ENCODE measurements around the gene YWHAG.
"Not testable (repeated sequence)": the region's sequence is repeated elsewhere in the genome, so short reads cannot be mapped to it uniquely, and the experiment has no call there.

YWHAG gene

DNA sequence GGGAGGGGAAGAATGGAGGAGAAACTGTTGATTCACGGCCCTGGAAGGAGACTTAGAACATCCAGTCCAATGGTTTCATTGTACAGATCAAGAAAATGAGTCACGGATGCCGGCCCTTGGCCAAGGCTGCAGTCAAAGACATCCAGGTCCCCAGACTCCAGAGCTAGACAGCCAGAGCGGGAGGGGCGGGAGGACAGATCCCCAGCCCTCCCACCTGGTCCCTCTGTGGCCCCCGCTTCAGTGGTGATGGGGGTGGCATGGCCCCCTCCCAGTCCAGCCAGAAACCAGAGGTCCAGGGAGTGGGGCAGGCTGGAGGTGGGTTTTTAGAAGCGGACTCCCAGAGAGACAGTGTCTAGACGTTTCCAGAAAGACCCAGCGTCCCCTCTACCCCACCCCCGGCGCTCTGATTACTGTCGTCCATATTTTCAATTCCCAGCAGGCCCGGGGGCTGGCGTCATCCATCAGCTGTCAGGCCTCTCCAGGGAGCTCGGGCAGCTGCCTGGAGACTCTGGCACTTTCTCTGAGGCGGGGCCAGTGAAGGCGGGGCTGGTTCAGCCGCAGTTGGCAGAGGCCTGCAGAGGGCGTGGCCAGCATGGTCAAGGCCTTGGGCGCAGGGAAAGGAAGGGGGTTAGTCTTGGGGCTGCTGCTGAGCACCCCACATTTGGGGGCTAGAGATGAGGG is 64.3 kb downstream of the YWHAG start:
- no peak for DNase-seq (ENCODE audit: low read depth in 2 of 2)

DNA sequence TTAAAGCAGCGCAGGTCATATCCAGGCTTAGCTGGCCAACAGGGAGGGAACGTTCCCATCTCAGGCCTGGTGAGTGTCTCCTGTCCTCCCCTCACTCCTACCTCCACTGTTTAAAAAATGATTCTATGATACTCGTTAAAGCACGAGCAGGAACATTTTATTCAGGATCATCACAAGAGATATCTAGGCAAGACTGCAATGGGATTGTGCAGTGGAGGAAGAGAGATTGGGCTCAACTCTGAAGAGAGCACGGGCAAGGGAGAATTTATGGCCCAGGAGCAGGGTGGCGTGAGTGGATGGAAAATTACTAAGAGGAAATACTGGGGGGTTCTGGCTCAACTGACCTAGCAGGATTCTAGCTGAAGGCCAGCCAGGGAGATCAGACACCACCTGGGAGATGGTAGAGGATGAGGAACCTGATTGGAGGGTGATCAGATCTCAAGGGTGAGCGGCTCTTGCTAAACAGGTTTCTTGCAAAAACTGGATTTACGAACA is 65.3 kb downstream of the YWHAG start:
- no peak for DNase-seq (ENCODE audit: low read depth in 2 of 2)

DNA sequence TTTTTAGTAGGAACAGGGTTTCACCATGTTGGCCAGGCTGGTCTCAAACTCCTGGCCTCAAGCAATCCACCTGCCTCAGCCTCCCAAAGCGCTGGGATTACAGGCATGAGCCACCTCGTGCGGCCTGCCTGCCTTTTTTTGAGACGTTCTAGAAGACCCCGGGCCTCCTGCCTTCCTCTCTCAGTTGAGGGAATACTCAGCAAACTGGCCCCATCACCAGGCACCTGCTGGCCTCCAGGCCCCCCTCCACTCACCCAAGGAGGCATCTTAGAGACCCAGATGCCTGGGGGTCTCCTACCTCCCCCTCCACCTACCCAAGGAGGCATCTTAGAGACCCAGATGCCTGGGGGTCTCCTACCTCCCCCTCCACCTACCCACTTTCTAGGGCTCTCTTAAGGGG is 65.9 kb downstream of the YWHAG start:
- DNase-seq (ENCODE audit: low read depth in 2 of 2) = not testable (repeated sequence)

GRCh38 chr7:76292213-76292573 is 66.6 kb downstream of the YWHAG start:
- DNase-seq (ENCODE audit: low read depth in 2 of 2) = no peak

DNA sequence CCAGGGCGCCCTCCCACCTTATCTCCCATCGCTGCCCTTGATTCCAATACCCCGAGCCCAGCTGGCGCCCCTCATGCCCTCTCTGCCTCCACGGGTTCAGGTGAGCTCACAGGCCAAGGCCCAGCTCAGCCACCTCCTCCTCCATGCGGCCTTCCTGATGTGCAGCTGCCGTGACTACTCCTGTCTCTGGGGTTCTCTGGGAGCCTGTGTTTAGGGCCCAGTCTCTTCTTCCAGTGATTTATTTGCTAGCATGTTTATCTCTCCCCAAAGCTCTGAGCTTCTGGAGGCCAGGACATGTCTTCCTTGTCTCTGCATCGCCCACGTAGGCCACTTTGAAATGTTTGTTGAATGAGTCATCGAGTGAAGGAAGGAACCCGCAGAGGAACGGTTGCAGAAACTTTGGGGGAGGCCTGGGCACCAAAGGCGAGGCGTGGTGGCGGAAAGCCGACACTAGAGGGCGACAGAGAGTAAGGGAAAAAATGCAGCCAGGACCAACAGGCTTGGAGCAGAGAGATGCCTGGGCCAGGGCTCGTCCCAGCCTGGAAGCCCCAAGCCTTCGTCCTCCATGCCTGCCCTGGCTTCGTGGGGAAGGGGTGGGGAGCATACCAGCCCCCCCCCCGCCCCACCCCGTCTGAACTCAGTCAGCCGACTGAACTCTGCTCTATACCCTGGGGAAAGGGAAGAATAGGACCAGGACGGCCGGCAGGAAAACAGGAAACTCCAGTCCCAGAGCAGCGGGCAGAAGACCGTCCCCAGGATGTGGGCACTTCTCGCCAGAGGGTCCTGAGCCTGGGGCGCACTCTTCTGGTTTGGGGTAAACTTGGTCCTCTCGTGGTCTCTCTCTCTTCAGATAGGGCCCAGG is 67.2 kb downstream of the YWHAG start:
- peak; percentile 67 to 88 for DNase-seq (ENCODE audit: low read depth in 2 of 2)

- DNase-seq (ENCODE audit: low read depth in 2 of 2) = not testable (repeated sequence)
Observed at GRCh38 chr7:76290847-76291350, 67.9 kb downstream of the YWHAG start.

GRCh38 chr7:76286842-76287403 is 71.9 kb downstream of the YWHAG start:
- no peak for DNase-seq (ENCODE audit: low read depth in 2 of 2)

DNA sequence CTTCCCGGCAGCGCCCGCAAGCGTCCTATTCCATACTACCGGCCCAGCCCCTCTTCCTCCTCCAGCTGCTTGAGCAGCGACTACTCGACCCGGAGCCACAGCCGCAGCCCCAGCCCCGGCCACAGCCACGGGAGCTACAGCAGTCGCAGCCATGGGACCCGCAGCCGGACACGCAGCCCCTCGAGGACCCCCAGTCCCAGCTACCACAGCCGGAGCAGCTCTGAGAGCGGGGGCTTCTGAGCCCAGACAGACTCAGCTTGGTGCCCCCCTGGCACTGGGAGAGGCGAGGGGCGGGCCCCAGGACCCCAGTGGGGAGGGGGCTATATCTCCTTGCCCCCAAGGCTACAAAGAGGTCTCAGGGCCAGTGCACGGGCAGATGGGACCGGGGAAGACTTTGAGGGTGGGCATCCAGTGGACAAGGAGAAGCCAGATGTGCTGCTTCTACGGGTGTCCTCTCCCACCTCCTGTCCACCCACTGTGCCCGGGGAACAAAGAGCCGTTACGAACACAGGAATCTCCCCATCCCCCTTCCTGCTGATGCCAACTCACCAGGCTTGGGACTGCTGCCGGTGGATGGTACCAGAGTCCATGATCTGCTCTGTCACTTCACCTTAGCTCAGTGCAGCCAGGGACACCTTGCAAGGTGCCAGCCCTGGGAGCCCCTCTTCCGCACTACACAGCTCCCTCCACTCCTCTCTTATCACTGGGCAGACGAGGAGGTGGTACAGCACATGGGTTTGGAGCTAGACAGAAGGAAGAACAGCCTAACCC is 73.0 kb downstream of the YWHAG start:
- no peak for DNase-seq (ENCODE audit: low read depth in 2 of 2)

DNA sequence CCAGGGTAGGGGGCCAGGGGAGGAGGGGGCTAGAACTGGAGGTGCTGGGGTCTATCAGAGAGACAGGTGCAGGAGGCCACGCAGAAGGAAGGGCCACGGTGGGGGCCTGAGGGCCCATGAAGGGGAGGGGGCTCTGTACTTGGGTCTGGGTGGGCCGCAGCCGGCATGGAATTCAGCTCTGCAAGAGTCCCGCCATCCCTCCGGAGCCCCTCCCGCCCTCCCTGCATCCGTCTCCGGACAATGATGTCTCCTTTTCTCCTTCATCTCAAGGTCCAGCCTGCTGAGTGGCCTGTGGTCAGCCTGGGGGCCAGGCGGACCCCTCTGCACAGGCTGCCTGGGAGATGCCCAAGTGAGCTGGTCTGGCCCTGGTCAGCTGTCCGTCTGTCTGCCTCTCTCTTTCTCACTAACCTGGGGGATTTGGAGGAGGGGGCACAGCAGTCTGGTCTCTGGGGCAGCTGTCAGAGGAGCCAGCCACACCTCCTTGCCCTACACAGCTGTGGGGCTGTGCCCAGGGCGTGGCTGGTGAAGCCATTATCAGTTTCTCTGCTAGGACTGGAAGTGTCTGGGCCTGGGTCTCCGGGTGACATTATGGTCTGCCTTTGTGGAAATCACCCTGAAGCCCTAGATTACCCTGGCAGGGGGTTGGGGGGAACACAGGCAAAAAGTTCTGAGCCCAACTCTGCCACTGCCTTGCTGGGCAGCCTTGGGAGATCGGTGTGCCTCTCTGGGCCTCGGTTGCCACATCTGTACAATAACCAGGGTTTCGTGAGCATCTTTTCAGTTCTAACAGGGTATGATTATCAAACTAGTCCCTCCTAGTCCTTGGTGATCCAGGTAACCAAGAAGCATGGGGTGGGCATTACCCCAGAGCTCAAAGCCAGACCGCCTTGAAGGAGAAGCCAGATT is 75.3 kb downstream of the YWHAG start:
- no peak for DNase-seq (ENCODE audit: low read depth in 2 of 2)

GRCh38 chr7:76282344-76283253 is 76.2 kb downstream of the YWHAG start:
- no peak for DNase-seq (ENCODE audit: low read depth in 2 of 2)

DNA sequence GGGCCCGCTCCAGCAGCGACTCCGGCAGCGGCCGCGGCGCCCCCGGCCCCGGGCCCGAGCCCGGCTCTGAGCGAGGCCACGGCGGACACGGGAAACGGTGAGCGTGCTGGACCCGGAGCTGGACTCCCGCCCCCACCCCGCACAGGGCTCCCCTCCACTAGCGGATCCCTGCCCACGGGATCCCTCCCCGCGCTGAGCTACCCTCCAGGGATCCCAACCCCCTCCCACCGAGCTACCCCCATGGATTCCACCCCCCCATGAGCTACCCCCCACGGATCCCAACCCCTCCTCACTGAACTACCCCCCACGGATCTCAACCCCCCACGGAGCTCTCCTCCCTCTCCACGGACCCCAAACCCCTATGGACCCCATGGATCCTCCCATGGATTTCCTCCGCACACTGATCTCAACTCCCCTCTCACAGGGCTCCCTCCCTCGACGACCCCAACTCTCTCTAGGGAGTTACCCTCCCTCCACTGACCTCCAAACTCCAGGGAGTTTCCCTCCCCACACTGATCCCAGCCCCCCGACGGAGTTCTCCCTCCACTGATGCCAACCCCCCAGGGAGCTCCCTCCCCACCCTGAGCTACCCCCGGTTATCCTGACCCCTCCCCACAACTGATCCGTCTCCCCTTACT is 77.0 kb downstream of the YWHAG start:
- DNase-seq (ENCODE audit: low read depth in 2 of 2) = no peak

- no peak for DNase-seq (ENCODE audit: low read depth in 2 of 2)
Observed at GRCh38 chr7:76281006-76281705, 77.6 kb downstream of the YWHAG start.

GRCh38 chr7:76280408-76280807 is 78.4 kb downstream of the YWHAG start:
- DNase-seq (ENCODE audit: low read depth in 2 of 2) = no peak

DNA sequence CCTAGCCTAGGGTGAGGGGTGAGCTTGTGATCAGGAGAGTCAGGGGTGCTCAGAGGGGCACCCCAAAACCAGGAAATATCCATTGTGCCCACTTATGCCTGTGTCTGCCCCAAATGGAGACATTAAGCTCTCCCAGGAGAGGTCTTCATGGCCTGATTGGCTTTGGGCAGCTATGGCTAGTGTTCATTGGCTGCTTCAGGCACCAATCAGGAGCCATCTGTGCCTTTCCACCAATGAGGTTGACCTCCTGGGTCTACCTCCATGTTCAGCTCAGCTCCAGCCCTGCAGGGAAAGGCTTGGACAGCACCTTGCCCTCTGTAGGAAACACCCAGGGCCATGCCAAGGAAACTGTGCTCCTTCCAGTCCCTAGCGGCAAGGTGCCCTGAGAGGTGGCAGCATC is 80.3 kb downstream of the YWHAG start:
- no peak for DNase-seq (ENCODE audit: low read depth in 2 of 2)
